Activated CD4-positive, alpha-beta T cell treated with anti-CD3 and anti-CD28 coated beads for 1 hour (primary cell): ENCODE results near the gene CALY.
"Not testable (repeated sequence)": the region's sequence is repeated elsewhere in the genome, so short reads cannot be mapped to it uniquely, and the experiment has no call there.

Experiments used
- DNase-seq: peaks from one replicate; pipeline ENCODE4 v3.0.0-alpha.2; 2020

The CALY gene, protein sequence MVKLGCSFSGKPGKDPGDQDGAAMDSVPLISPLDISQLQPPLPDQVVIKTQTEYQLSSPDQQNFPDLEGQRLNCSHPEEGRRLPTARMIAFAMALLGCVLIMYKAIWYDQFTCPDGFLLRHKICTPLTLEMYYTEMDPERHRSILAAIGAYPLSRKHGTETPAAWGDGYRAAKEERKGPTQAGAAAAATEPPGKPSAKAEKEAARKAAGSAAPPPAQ

DNA sequence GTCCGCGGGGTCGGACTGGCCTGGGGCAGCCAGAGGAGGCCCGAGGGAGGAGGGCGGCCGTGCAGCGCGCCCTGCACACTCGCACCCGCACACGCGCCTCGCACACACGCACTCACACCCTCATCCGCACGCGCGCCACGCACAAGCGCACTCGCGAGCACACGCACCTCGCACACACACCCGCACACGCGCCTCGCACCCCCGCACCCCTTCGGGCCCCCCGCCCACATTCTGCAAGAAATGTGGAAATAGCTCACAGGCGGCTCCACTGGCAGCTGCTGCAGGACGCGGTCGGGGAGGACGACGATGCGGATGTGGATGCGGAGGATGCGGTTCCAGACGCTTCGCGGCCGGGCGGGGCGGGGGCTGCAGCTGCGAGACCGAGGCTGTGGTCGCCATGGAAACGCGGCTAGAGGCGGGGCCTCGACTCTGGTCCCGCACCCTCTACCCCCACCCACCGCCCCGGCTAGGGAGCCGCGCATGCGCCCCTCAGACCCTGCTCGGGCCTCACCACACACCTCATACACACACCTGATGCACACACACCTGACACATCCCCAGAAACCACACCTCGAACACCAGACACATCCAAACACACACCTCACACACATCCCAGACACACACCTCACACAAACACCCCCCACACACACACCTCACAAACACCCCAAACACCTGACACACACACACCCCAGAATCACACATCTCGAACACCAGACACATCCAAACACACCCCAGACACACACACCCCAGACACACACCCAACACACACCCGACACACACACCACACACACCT is at the start of gene CALY:
CALY (minus strand) TSS at position 320 of the 793 bp plus-strand sequence. CDS start 7,907 bp downstream, outside the sequence.
- peak; percentile 74 for DNase-seq

DNA sequence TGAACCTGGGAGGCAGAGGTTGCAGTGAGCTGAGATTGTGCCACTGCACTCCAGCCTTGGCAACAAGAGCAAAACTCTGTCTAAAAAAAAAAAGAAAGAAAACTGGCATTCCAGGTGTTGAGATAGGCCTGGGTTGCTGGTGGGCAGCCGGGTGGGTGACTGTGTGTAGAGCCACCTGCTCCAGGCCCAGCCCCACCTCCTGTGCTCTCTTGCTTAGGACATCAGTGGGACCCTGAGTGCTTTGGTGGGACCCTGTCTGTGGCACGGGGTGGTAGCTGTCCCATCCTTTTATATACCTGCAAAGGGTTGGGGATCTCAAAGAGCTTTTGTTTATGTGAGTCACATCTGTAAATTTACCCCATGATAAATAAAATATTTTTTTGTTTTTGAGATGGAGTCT is 48.5 kb upstream of the CALY start:
- DNase-seq = no peak

DNA sequence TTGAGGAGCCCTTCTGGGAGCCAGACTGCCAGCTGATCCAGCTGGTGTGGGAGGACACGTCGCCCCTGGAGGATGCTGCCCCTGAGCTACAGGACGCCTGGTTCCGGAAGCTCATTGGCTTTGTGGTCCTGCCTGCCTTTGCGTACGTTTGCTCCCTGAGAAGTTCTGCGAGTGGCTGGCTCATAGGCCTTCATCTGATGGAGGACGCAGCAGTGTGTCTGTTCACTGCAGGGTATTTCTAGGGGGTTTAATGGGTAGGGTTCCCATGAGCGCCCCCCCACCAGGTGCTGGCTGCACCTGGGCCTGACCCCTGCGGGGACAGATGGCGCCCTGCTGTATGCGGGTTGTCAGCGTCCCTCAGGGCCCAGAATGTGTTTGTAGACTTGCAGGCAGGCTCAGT is 47.4 kb upstream of the CALY start:
- DNase-seq = no peak

DNA sequence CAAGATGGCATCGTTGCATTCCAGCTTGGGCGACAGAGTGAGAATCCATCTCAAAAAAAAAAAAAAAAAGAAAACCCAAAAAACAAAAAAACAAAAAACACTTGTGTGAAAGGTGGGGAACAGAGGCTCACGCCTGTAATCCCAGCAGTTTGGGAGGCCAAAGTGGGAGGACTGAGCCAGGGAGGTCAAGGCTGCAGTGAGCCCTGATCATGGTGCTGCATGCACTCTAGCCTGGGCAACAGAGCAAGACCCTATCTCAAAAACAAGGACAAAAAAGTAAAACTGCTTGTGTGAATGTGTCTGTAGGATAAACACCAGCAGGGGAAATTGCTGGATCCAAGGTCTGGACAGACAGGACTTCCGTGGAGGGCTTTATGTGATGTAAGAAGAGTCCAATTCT is 46.9 kb upstream of the CALY start:
- DNase-seq = no peak

DNA sequence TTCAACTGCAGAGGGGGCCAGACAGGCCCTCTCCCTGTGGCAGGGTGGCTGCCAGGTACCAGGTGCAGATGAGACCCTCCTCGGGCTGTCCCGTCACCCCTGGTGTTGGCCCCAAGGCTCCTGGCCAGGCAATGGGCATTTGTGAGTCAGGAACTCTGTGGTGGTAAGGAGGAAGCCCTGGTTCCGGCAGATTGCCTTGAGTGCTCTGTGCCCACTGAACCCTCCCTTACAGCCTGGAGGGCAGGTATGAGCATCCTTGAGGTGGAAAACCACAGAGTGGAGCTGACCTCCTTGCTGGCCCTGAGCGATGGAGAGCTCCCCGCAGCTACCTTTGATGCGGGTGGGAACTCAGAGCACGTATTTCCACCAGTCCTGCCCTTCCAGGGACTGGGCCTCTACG is 44.3 kb upstream of the CALY start:
- no peak for DNase-seq

DNA sequence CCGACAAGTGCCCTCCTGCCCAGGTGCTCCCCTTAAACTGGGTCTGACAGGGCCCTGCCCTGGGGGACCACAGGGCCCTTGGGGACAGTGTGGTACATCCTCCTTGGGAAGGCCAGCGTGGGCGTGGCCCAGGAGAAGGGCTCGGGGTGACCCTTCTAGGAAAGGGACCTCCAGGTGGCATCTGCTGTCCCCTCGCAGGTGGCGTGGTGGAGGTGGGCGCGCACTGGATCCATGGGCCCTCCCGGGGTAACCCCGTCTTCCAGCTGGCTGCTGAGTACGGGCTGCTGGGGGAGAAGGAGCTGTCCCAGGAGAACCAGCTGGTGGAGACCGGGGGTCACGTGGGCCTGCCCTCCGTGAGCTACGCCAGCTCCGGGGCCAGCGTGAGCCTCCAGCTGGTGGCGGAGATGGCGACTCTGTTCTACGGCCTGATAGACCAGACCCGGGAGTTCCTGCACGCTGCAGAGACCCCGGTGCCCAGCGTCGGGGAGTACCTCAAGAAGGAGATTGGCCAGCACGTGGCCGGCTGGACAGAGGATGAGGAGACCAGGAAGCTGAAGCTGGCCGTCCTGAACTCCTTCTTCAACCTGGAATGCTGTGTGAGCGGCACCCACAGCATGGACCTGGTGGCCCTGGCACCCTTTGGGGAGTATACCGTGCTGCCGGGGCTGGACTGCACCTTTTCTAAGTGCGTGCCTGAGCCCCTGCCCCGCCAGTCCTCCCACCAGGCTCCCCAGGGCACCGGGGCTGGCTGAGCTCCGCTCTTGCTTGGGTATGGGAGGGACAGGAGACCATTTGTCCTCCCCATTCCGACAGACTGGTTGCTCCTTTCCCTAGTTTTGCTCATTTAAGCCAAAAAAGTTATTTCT is 43.3 kb upstream of the CALY start:
- DNase-seq = no peak

DNA sequence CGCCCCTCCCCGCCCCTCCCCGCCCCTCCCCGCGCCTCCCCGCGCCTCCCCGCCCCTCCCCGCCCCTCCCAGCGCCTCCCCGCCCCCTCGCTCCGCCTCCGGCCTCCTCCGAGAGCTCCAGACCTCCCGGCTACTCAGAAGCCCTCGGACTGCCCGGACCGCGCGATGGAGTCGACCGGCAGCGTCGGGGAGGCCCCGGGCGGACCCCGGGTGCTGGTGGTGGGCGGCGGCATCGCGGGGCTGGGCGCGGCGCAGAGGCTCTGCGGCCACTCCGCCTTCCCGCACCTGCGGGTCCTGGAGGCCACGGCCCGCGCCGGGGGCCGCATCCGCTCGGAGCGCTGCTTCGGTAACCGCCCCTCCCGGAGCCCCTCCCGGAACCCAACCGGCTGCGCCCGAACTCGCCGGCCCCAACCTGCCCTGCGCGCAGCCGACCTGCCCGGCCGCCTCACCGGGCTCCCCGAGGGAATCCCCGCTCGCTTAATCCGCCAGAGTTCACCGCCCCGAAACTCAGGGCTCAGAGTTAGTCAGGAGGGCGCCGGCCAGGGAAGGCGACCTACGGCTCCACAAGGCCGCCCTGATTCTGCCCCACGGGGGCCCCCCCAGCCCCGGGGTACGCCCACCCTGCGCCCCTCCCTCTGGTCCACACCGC is 42.6 kb upstream of the CALY start, which contains the start of gene PAOX:
PAOX (plus strand) TSS at position 111 of the 649 bp plus-strand sequence; CDS start at position 166, 55 bp downstream.
- peak; percentile 35 for DNase-seq

DNA sequence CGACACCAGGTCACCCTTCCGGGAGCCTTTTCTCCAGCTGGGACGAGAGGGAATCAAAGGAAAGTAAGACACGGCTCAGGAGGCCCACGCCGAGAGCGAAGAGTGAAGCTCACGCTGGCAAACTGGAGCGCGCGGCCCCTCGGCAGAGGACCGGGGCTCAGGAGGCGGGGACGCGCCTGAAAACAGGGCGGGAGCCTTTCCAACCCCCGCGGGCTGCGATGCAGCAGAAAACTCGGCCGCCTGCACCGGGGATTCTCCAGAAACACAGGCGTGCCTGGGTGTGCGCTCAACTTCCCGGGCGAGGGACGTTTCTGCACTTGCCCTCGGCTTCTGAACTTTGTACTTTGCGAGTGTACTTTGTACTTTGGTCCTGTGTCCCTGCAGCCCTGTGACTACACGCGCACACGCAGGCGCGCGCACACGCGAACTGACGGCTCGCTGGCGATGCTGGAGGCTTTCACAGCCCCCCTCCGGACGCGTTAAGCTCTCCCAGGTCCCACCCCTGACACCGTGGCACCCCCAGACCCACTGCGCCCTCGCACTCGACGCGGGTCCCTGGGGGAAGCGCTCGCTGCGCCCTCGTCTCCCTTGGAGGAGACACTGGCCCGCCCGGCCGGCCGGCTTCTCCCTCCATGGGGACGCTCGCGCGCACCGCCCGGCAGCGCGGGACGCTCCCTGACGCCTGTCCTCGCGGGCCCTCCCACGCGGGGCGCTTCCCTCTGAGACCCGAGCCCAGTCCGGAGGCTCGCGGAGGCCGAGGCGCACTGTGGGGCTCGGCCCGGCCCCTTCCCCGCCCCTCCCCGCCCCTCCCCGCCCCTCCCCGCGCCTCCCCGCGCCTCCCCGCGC is 41.8 kb upstream of the CALY start:
- peak; percentile 41 for DNase-seq

DNA sequence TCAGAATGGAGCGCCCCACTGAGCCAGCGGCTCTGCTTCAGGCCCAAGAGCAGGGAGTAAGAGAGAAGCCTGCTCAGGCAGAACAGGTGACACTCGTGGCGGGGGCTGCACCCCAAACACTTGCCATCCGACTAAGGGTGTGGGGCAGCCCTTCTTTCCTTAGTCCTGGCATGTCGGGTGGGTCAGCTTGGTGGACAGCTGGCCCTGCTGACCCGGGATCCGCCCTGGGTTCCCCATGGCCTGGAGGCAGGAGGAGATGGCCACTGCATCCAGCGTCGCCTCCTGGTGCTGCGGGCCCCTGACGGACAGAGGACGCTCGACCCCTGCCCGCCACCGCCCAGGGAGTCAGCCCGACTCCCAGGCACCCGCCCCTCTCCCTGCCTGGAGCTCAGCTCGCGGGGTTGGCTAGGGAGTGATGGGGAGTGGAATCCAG is 41.1 kb upstream of the CALY start:
- DNase-seq = no peak

DNA sequence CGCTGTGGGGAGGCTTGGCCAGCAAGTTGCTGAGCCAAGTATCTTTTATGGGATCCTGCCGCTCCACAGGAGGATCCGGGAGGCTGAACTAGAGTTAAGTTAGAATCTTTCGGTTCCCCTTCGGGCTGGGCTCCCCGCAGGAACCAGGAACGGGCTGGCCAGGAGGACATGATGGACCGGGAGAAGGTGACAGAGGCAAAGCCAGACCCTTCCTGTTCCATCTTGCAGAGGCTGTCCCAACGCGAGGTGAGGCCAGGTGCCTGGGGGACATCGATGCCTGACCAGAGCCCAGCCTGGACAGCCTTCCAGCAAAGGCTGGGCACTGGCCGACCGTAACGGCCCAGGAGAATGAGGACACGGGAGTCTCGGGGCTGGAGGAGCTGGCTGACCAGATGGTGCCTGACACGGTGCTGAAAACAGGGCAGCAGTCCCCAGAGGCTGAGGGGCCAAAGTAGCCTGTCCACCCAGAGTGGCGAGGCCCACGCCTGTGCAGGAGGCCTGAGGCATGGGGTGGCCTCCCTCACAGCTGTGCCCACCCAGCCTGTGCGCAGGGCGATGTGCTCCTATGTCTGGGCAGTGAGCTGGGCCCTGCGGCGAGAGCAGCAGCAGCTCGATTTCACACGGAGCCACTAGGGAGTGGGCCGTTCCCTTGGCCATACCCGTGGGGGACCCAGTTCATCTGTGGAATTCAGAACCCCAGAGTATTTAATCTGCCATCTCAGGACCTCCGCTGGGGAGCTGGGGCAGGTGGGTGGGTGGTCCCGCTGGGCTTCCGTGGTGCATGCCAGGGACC is 40.5 kb upstream of the CALY start:
- no peak for DNase-seq

DNA sequence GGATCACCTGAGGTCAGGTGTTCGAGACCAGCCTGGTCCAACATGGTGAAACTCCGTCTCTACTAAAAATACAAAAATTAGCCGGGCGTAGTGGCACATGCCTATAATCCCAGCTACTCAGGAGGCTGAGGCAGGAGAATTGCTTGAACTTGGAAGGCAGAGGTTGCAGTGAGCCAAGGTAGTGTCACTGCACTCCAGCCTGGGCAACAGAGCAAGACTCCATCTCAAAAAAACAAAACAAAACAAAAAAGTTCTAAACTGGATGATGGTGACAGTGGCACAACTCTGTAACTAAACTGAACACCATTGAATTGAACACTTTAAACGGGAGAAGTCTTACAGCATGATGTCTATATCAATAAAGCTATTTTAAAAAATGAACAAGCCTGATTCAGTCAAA is 39.5 kb upstream of the CALY start:
- DNase-seq = not testable (repeated sequence)

DNA sequence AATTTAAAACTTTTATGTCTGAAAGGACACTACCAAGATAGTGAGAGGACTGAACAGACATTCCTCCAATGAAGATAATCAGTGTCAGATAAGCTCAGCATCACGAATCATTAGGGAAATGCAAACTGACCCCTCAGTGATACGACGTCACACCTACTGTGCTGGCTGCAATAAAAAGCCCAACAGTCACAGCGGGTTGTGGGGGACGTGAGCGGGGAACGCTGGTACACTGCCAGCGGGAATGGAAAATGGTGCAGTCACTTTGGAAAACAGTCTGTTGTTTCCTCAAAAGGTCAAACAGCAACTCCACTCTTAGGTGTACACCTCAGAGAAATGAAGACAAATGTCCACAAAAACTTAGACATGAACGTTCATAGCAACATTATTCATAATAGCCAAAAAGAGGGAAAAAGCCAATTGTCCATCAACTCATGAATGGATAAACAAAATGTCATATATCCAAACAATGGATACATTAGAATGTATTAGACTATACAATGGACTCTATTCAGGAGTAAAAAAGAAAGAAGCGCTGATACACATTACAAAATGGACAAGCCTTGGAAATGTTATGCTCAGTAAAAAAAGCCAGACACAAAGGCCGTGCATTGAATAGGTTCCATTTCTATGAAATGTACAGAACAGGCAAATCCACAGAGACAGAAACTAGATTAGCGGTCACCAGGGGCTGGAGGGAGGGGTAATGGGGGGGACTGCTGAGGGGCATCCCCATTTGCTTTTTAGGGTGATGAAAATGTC is 38.8 kb upstream of the CALY start:
- no peak for DNase-seq

DNA sequence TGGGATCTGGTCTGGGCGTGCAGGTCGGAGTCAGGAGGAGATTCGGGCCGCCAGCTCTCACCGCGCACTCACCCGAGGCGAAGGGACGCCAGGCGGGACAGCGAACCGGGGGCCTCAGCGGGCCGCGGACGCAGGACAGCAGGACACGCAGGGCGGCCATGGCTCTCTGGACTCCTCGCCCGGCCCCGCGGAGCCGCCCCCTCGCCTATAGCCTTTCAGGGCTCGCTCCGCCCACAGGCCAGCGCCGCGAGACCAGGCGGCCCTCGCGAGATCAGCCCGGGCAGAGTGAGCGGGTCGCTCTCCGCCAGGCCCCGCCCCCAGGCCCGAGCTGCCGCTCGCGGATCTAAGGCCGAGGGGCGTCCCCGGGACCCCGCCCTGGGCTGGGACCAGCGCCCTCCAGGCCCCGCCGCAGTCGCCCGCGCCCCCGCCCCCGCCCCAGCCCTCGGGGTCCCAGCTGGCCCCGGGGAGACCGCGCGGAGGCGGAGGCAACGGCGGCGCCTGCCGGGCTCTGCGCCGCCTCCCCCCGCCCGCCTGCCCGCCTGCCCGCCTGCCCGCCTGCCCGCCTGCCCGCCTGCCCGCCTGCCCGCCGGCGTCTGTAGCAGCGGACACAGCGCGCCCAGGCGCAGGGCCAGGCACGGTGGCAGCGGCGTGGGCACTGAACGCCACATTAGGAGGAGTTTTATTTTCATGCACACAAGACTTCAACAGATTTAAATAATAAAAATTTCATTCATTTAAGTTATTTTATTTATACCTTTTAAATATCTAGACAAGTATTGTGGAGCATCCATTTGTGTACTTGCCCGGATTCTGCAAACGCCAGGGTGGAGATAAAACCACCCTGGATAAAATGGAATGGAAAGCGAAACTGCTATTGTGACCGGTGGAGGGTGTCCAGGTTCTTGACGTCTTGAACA is 36.7 kb upstream of the CALY start, which contains the start of gene ECHS1:
ECHS1 (minus strand) TSS at position 181 of the 917 bp plus-strand sequence; CDS start at position 160, 21 bp downstream.
- peak; percentile 85 for DNase-seq

DNA sequence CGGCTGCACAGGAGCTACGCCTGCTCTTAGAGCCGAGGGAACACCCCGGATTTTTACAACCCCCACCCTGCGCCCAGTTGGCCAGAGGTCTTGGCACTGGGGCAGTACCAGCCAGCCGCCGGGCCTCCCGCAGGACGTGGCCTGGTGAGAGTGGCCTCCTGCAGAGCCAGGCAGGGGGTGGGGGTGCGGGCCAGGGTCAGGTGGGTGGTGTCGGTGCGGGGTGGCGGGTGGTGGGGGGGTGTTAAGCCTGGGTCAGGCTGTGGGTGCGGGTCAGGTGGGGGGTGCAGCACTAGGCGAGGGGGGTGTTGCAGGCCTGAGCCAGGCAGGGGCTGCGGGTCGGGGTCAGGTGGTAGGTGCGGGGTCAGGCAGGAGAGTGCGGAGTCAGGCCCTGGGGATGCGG is 35.8 kb upstream of the CALY start:
- no peak for DNase-seq

DNA sequence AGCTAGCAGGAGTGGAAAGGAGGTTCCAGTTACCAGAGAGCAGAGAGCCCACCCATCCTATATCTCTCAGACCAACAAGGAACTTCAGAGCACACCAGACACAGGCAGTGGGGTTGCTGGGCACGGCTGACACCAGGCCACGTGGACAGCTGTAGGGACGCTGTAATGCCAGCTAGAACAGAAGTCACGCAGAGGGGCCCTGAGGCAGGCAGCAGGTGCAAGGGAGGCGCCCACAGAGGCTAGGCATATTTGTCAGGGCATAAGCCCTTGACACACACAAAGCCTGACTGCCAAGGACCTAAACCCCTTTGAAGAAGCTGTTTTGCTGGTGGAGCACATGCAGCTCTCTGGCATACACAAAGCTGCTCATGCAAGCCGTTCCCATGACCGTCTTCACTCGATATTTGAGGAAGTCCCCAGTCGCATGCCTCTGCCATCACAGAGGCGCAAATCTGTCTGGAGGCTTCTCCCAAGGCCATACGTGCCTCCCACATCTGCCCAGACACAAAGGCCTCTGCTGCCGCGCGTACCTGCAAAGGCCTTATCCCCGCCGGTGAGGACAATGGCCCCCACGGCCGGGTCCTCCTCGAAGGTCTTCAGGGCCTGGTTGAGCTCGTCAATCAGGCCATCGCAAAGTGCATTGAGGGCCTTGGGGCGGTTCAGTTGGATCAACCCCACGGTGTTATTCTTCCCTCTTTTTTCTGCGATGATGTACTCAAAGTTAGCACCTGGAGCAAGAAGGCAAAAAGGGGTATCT is 33.5 kb upstream of the CALY start:
- DNase-seq = no peak

DNA sequence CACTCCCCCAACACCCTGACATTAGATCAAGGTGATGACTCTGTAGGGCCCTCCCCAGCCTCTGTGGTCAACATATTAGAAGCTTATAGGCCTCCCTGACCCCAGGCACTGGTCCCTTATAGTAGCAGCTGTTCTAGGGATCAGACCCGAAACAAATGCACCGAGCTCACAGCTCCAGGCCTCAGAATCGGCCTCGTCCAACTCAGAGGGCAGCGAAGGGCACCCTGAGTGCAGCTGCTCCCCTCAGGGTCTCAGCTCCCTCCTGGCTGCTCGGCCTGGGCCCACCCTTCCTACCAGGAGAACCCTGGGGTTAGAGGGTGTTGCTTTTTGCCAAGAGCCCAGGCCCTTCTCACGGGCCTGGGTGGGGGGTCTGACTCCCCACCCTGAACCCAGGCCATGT is 31.5 kb upstream of the CALY start:
- no peak for DNase-seq

DNA sequence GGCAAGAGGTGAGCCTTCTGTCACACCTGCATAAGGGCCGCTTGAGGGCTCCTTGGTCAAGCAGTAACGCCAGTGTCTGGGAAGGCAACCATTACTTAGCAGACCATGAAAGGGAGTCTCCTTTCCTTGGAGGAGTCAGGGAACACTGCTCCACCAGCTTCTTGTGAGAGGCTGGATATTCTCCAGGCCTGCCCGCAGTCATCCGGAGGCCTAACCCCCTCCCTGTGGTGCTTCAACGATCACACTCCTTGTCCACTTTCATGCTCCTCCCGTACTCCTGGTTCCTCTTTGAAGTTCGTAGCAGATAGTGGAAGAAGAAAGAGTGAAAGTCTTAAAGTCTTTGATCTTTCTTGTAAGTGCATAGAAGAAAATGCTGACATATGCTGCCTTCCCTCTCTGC is 30.8 kb upstream of the CALY start:
- not testable (repeated sequence) for DNase-seq

DNA sequence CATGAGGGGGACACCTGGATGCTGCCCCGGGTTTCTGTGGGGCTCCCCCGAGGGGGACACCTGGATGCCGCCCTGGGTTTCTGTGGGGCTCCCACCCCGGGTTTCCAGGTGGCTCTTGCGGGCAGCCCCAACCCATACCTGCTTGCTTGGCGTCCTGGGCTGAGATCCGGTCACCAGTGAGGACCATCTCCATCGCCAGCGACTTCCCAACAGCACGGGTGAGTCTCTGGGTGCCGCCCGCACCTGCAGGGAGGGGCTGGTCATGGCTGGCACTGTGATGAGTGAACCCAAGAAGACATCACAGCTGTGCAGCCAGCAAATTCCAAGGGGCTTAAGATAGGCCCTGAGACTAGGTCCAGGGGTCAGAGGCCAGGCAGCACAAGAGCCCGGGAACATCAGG is 30.1 kb upstream of the CALY start:
- no peak for DNase-seq
